ENCODE measurements around the gene UST.

Gene UST, protein sequence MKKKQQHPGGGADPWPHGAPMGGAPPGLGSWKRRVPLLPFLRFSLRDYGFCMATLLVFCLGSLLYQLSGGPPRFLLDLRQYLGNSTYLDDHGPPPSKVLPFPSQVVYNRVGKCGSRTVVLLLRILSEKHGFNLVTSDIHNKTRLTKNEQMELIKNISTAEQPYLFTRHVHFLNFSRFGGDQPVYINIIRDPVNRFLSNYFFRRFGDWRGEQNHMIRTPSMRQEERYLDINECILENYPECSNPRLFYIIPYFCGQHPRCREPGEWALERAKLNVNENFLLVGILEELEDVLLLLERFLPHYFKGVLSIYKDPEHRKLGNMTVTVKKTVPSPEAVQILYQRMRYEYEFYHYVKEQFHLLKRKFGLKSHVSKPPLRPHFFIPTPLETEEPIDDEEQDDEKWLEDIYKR

GRCh38 chr6:148746363-148747144 is at the start of gene UST:
UST (plus strand) TSS chr6:148747030; CDS start chr6:148747431, 401 bp downstream.
- DNase-seq = no peak

- DNase-seq = no peak
Observed at GRCh38 chr6:148697895-148698440, 48.9 kb upstream of the UST start.

DNA sequence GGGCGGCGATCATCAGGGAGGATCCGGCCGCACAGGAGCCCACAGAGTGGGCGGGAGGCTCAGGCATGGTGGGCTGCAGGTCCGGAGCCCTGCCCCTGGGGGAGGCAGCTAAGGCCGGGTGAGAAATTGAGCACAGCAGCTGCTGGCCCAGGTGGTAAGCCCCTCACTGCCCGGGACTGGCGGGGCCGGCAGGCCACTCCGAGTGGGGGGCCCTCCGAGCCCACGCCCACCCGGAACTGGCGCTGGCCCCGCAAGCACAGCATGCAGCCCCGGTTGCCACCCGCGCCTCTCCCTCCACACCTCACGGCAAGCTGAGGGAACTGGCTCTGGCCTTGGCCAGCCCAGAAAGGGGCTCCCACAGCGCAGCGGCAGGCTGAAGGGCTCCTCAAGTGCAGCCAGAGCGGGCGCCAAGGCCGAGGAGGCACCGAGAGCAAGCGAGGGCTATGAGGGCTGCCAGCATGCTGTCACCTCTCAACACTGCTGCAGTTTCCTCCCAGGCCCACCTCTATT is 48.1 kb upstream of the UST start:
- no peak for DNase-seq

DNA sequence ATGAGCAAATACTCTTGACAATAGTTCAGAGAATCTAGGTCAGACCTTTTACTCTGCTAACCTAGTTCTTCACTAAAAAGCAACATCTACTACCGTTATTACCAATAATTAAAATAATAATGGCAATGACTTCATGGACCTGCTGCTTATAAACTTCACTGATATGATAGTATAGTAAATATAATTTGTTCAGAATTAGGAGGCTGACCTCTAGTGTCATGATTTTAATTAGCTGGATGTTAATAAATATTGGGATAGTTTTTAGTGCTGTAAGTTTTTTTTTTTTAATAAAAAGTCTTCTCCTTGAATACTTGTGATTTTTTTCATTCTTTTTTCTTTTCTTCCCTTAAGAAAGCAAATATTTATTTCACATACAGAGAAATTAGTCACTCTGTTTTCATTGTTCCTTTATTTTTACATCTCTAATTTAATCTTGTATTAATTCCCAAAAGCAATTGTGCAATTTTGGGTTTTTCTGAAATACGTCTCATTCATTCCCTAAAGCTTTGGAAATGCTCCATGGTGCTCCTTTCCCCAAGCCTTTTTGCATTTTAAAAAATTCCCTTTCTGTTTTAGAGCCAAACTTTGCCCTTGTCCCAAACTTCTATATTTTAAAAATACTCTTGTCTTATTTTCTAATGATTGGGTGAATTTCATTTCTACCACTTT is 46.6 kb upstream of the UST start:
- DNase-seq = no peak

DNA sequence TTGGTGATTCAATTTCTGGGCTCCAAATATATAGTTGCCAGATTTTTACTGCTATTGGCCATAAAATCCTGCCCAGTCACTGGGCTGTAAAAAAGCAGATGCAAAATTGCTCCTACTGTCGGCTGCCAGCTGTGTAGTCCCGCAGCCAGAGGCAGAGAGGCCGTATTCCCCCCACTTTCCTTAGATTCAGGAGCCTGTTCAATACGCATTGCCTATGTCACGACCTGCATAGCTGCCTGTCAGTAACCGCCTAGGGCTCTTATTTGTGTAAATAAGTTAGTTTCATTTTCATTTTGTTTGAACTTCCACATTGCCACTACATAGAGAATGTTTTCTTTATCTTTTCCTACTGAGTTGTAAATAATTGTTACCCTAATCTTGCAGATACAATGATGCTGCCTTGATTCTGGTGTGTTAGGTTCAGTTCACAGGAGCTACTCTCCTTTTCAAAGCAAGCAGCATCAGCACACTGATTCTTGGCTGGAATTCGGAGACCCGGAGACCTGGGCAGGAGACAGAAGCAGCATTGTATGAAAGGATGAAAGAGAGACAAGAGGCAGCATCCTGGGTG is 46.0 kb upstream of the UST start:
- DNase-seq = no peak

DNA sequence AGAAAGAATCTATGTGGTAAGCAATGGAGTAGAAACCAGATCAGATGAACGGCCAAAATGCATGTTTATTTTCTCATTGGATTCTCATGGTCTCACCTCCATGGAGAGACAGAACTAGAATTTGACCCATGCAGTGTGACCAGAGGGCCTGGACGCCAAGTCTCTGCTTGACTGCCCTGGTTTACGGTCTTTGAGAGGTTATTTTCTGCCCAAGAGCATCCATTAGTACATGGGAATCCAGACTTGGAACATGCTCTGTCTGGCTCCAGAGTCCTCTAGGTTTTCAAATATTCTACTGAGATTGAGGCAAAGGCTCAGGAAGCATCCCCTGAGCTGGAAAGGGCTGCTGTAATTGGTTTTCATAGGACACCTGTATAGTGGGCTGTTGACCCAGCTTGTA is 45.5 kb upstream of the UST start:
- DNase-seq = no peak

DNA sequence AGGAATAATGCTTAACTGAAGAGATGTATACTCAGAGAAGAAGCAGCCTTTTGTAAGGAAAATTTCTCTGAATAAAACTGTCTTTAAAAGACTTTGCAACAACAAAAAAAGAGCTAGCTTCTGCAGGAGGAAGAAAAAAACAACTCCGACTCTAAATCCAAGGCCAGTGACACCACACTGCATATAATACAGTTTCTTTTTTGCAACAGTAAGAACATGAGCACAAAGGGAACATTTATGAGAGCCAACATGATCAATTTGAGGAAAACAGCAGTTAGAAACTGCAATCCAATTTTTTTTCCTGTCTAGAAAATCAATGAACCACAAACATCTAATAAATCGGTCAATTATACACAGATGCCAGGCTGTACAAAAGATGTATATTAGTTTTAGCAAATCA is 42.9 kb upstream of the UST start:
- no peak for DNase-seq

GRCh38 chr6:148704400-148705246 is 42.2 kb upstream of the UST start:
- no peak for DNase-seq

- DNase-seq = no peak
Observed at GRCh38 chr6:148708707-148709106, 38.1 kb upstream of the UST start.

DNA sequence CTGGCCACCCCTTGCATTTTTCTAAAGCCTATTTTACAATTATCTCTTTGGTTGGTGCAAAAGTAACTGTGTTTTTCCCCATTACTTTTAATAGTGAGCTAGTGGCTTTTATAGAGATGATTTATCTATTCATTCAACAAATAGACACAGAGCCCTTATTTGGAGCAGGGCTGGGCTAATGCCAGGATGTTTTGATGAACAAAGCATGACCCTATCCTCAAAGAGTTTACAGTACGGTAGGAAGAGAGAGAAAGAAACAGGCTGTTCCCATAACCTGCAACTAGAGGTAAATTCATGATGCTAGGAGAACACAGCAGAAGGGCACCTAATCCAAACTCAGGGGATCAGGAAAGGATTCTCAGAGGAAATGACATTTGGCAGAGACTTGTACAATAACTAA is 37.3 kb upstream of the UST start:
- DNase-seq = no peak

GRCh38 chr6:148711833-148712654 is 34.8 kb upstream of the UST start:
- DNase-seq = no peak

DNA sequence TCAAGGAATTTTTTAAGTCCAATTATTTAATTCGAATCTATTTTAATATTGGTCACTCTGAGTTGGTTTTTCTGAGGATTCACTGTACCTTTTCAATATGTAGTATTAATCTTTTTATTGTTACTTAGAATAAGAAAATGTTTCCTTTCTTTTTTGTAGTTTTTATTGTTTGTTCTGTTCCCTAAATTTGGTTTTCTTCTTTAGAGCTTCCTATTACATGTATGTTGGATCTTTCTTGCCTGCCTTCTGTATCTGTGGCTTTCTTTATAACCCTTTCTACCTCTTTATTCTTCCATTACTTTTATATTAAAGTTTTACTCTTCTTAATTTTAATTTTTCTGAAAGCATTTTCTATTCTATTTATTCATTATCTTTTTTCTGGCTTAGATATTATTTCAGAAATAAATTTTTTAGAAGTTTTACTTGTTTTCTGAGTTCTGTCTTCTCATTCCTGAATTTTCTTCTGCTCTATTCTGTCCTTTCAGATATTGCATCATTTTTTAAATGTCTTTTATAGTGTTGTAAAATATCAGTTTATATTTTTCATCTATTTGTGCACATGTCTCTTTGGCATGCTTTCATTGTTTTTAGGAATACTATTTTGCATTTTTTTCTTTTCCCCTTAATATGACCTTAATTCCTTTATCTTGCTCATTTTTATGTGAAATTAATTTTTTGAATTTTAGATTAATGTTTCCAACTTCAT is 33.6 kb upstream of the UST start:
- DNase-seq = no peak

- DNase-seq = no peak
Observed at GRCh38 chr6:148713921-148714320, 32.9 kb upstream of the UST start.

- DNase-seq = no peak
Observed at GRCh38 chr6:148716811-148717210, 30.0 kb upstream of the UST start.

GRCh38 chr6:148720406-148720805 is 26.4 kb upstream of the UST start:
- no peak for DNase-seq

DNA sequence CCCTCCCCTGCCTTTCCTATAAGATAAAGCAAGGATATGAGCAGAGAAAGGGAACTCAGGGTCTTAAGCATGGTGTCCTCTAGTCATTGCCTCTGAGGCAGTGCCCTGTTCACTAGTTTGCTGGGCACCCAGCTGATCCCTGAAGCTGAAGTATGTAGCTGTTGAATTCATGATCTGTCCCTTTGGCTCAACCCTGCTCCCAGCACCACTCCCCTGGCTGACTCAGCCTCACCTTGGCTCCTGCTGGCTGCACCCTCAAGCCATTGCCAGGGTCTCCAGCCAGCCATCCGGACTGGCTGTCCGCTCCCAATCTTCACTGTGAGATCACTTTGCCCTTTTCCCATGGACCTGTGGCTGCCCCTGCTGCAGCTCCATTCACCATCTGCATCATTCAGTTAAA is 25.9 kb upstream of the UST start:
- no peak for DNase-seq

- no peak for DNase-seq
Observed at GRCh38 chr6:148723484-148723883, 23.3 kb upstream of the UST start.

DNA sequence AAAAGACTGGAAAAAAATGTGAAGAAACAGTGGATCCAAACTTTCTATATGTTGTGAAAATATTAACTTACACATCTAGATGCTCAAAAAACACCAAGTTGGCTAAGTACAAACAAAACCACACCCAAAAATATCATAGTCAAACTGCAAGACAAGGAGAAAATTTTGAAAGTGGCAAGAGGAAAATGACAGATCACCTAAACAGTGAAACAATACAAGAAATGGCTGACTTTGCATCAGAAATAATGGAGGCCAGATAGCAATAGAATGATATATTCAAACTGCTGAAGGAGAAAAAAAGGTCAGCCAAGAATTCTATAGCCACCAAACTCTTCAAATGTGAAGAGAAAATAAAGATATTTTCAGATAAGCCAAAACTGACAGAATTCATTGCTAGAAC is 22.4 kb upstream of the UST start:
- DNase-seq = no peak

DNA sequence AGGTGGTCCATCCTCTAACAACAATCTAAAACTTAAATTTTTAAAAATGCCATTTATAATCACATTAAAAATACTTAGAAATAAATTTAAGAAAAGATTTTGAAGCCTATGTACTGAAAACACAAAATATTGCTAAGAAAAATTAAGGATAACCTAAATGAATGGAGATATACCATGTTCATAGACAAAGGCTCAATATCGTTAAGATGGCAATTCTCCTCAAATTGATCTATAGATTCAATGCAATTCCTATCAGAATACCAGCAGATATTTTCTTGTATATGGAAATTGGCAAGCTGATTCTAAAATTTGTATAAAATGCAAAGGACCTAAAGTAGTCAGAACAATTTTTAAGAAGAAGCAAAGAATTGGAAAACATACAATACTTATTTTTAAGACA is 19.7 kb upstream of the UST start:
- DNase-seq = no peak

- DNase-seq = no peak
Observed at GRCh38 chr6:148735989-148736388, 10.8 kb upstream of the UST start.

All from SIG-M5 (cell line).